HCT116 (cell line): ENCODE data around the gene MAP2K2. TPM values are rescaled to one million over a fixed set of nuclear protein-coding genes. Genes with fewer than 3 reads are reported as not detected.

Source experiments
- ATAC-seq: fragments of 200-7000 bp; cut with Tn5 transposase; 2 replicates; pipeline ENCODE4 v1.9.1; 2020; ENCODE audit warnings: mild to moderate bottlenecking, moderate library complexity
- BruUV-seq: library from RNA; stranded (reverse); fragments of 400-500 nt; replicated peaks from 2 replicates; lab custom pipeline; 2021; lab: Mats Ljungman, UMichigan
- CTCF ChIA-PET: fragments of 300-600 bp; sonication (Branson Sonifier 250); formaldehyde crosslinking; loops from one replicate; lab custom pipeline; 2021; ENCODE audit warnings: antibody characterized with exemption; lab: Charles Lee
- POLR2A ChIA-PET: fragments of 300-600, 350-600 bp; sonication (Branson Sonifier 250); formaldehyde crosslinking; loops from one replicate; lab custom pipeline; 2021; ENCODE audit warnings: antibody characterized with exemption; lab: Charles Lee
- RAD21 ChIA-PET, 2 experiments: fragments of 300-600 bp; sonication (Branson Sonifier 250); formaldehyde crosslinking; loops; one replicate each; lab custom pipeline; 2023; ENCODE audit warnings: low total read pairs in 2 of 2; ENCODE audit not compliant: uncharacterized antibody in 2 of 2, unreplicated experiment in 2 of 2, low non-redundant PET in 1 of 2; lab: Charles Lee
- DNase-seq: peaks from one replicate; pipeline ENCODE4 v3.0.0-alpha.2; 2010; ENCODE audit warnings: low read depth, low spot score
- H2AFZ ChIP-seq: fragments of 200-600 bp; shearing (Covaris generic), sonication (generic); 2 replicates; pipeline ENCODE4 v1.6.1; 2017; ENCODE audit warnings: low read depth, mixed run types, mixed read lengths, antibody characterized with exemption, low read length; ENCODE audit not compliant: poor library complexity, severe bottlenecking
- H3K27ac ChIP-seq: 2 replicates; pipeline ENCODE4 v1.5.1; 2012; ENCODE audit warnings: low read depth, low read length
- H3K27me3 ChIP-seq: fragments of 200-600 bp; sonication (generic); 2 replicates; pipeline ENCODE4 v1.6.1; 2016; ENCODE audit warnings: mixed run types, low read length, mixed read lengths; ENCODE audit not compliant: insufficient read depth
- H3K36me3 ChIP-seq, 2 experiments: fragments of 200-500 bp in 1 of 2; fragments of 200-600 bp in 1 of 2; sonication (Bioruptor generic) in 1 of 2; sonication (generic) in 1 of 2; 2 replicates each; pipeline versions ENCODE4 v1.5.1 to v1.6.1; 2014 to 2016; ENCODE audit warnings: low read length in 2 of 2, inconsistent platforms in 1 of 2, mixed read lengths in 1 of 2, mixed run types in 1 of 2; ENCODE audit not compliant: insufficient read depth in 2 of 2, control insufficient read depth in 1 of 2
- H3K4me1 ChIP-seq, 2 experiments: fragments of 200-600 bp in 1 of 2; sonication (generic) in 1 of 2; 2 replicates each; pipeline versions ENCODE4 v1.5.1 to v1.6.1; 2012 to 2017; ENCODE audit warnings: low read length in 2 of 2, inconsistent platforms in 1 of 2, mild to moderate bottlenecking in 1 of 2, mixed read lengths in 1 of 2, mixed run types in 1 of 2, moderate library complexity in 1 of 2; ENCODE audit not compliant: insufficient read depth in 2 of 2, control insufficient read depth in 1 of 2
- H3K4me2 ChIP-seq: fragments of 200-600 bp; sonication (generic); 2 replicates; pipeline ENCODE4 v1.6.1; 2017; ENCODE audit warnings: mixed run types, low read length, mixed read lengths
- H3K4me3 ChIP-seq, 2 experiments: fragments of 200-600 bp in 1 of 2; sonication (generic) in 1 of 2; replicated peaks in 1 of 2; 2 replicates each; pipeline ENCODE4 v1.5.1; 2011 to 2016; ENCODE audit warnings: low read length in 2 of 2, control low read depth in 1 of 2, low read depth in 1 of 2, mild to moderate bottlenecking in 1 of 2, mixed read lengths in 1 of 2, mixed run types in 1 of 2
- H3K79me2 ChIP-seq: fragments of 200-600 bp; sonication (generic); 2 replicates; pipeline ENCODE4 v1.6.1; 2017; ENCODE audit warnings: mild to moderate bottlenecking, mixed run types, low read length, moderate library complexity, mixed read lengths; ENCODE audit not compliant: insufficient read depth
- H3K9ac ChIP-seq: fragments of 200-600 bp; sonication (generic); 2 replicates; pipeline ENCODE4 v1.6.1; 2016; ENCODE audit warnings: low read length, mixed read lengths
- H3K9me2 ChIP-seq: fragments of 200-600 bp; sonication (generic), shearing (Covaris generic); 2 replicates; pipeline ENCODE4 v1.6.1; 2017; ENCODE audit warnings: mixed run types, mild to moderate bottlenecking, moderate library complexity; ENCODE audit not compliant: insufficient read depth
- H3K9me3 ChIP-seq, 2 experiments: fragments of 200-500 bp in 1 of 2; fragments of 200-600 bp in 1 of 2; sonication (Bioruptor generic) in 1 of 2; sonication (generic) in 1 of 2; 2 replicates each; pipeline ENCODE4 v1.6.1; 2014 to 2017; ENCODE audit warnings: low read length in 2 of 2, mixed read lengths in 2 of 2, inconsistent platforms in 1 of 2, low read depth in 1 of 2, mild to moderate bottlenecking in 1 of 2, mixed run types in 1 of 2, moderate library complexity in 1 of 2; ENCODE audit not compliant: control insufficient read depth in 1 of 2, insufficient read depth in 1 of 2
- H4K20me1 ChIP-seq: fragments of 200-600 bp; sonication (generic), shearing (Covaris generic); 2 replicates; pipeline ENCODE4 v1.6.1; 2017; ENCODE audit warnings: mixed run types, mild to moderate bottlenecking, moderate library complexity; ENCODE audit not compliant: insufficient read depth
- ATF3 ChIP-seq: IDR thresholded peaks from 2 replicates; pipeline ENCODE4 v1.6.1; 2012
- CBX3 ChIP-seq: IDR thresholded peaks from 2 replicates; pipeline ENCODE4 v1.6.1; 2012; ENCODE audit warnings: low read depth
- CEBPB ChIP-seq: IDR thresholded peaks from 2 replicates; pipeline ENCODE4 v1.6.1; 2012; ENCODE audit warnings: low read depth
- CTCF ChIP-seq, 3 experiments: fragments of 200-600 bp in 1 of 3; sonication (generic) in 1 of 3; IDR thresholded peaks in 2 of 3; conservative IDR thresholded peaks in 1 of 3; 2 replicates each; pipeline ENCODE4 v1.5.1; 2012 to 2017; ENCODE audit warnings: low read depth in 2 of 3, low read length in 2 of 3, antibody characterized with exemption in 1 of 3, borderline replicate concordance in 1 of 3, control low read depth in 1 of 3, mild to moderate bottlenecking in 1 of 3, mixed read lengths in 1 of 3, mixed run types in 1 of 3, moderate library complexity in 1 of 3; ENCODE audit not compliant: insufficient read depth in 1 of 3
- EGR1 ChIP-seq: IDR thresholded peaks from 2 replicates; pipeline ENCODE4 v1.6.1; 2012; ENCODE audit warnings: low read depth
- JUND ChIP-seq: IDR thresholded peaks from 2 replicates; pipeline ENCODE4 v1.6.1; 2012
- MAX ChIP-seq: IDR thresholded peaks from 2 replicates; pipeline ENCODE4 v1.6.1; 2012
- RAD21 ChIP-seq: IDR thresholded peaks from 2 replicates; pipeline ENCODE4 v1.6.1; 2012; ENCODE audit warnings: low read depth, mild to moderate bottlenecking
- REST ChIP-seq: IDR thresholded peaks from 2 replicates; pipeline ENCODE4 v1.6.1; 2012; ENCODE audit warnings: low read depth
- SIN3A ChIP-seq: IDR thresholded peaks from 2 replicates; pipeline ENCODE4 v1.6.1; 2012; ENCODE audit warnings: low read depth
- SP1 ChIP-seq: IDR thresholded peaks from 2 replicates; pipeline ENCODE4 v1.6.1; 2012; ENCODE audit warnings: low read depth
- TCF7L2 ChIP-seq: IDR thresholded peaks from 2 replicates; pipeline ENCODE4 v1.7.0; 2011; ENCODE audit warnings: borderline replicate concordance, inconsistent platforms; ENCODE audit not compliant: insufficient read depth, insufficient read length; ENCODE audit errors: extremely low read depth
- YY1 ChIP-seq: IDR thresholded peaks from 2 replicates; pipeline ENCODE4 v1.6.1; 2011; ENCODE audit warnings: low read length, low read depth, moderate library complexity, mild to moderate bottlenecking; ENCODE audit not compliant: insufficient replicate concordance; ENCODE audit errors: extremely low read depth
- ZFX ChIP-seq: fragments of 450-650 bp; IDR thresholded peaks from 2 replicates; pipeline ENCODE4 v1.6.1; 2017
- intact Hi-C: fragments of 100-400 bp; cut with micrococcal nuclease; formaldehyde crosslinking; loops from 2 replicates; pipeline ENCODE4 v1.10.0; 2022
- total RNA-seq: library from RNA; stranded (reverse); gene quantifications from one replicate; pipeline ENCODE4 v1.2.1, GENCODE V29; 2021; ENCODE audit not compliant: unreplicated experiment

MAP2K2 gene
- total RNA-seq, 1 experiment from 2014 or later = 186 TPM

GRCh38 chr19:4115050-4115817 is 8.7 kb downstream of the MAP2K2 start:
- POLR2A ChIA-PET = no interaction called here
- Histone ChIP-seq H3K4me2 (no peak overlapping the region), H3K36me3 (peaks cover 12 to 16% of the 10 kb centered on the region in 2 experiments; a peak in 3 of 4 replicates), H4K20me1 (no peaks in the 10 kb centered on the region), H3K79me2 (peaks cover 16% of the 10 kb centered on the region), H3K27ac (no peak overlapping the region; the same call in 1 of the 2 replicates), H3K4me1 (no peaks in the 10 kb centered on the region), H2AFZ (no peak overlapping the region), H3K27me3 (no peaks in the 10 kb centered on the region), H3K9me3 (no peaks in the 10 kb centered on the region), H3K9ac (no peak overlapping the region), H3K4me3 (no peak overlapping the region), H3K9me2 (no peaks in the 10 kb centered on the region)
- ATAC-seq (no peak; the same call in 1 of the 2 replicates), DNase-seq (no peak)
- intact Hi-C loops = no loop called here
- BruUV-seq = no TSS peak
- CTCF ChIA-PET = no interaction called here
- RAD21 ChIA-PET = no interaction called here
- TF ChIP-seq REST = no peak
- no peak for TF ChIP-seq YY1
- TF ChIP-seq JUND = no peak
- TF ChIP-seq CBX3 = no peak
- TF ChIP-seq EGR1 = no peak
- no peak for TF ChIP-seq CTCF (IDR thresholded peaks at IDR 0.05 in 2 of 3, conservative IDR thresholded peaks at IDR 0.05 in 1 of 3; ENCODE audit: borderline replicate concordance in 1 of 3, insufficient read depth in 1 of 3, low read depth in 2 of 3, low read length in 2 of 3)
- no peak for TF ChIP-seq MAX
- TF ChIP-seq SP1 = no peak
- no peak for TF ChIP-seq ZFX
- TF ChIP-seq CEBPB = no peak
- no peak for TF ChIP-seq TCF7L2
- TF ChIP-seq ATF3 = no peak
- TF ChIP-seq SIN3A = no peak
- TF ChIP-seq RAD21 = no peak
